ENCODE measurements around the gene ZFAND3. TPM values are rescaled to one million over a fixed set of nuclear protein-coding genes. Genes with fewer than 3 reads are reported as not detected.

Gene ZFAND3
- total and polyA plus RNA-seq, 10 of the 15 experiments (the other 5 are each of a cell fraction or from before 2014, with no cell fraction given): 0.90 to 34.4 (median 16.3) TPM

DNA sequence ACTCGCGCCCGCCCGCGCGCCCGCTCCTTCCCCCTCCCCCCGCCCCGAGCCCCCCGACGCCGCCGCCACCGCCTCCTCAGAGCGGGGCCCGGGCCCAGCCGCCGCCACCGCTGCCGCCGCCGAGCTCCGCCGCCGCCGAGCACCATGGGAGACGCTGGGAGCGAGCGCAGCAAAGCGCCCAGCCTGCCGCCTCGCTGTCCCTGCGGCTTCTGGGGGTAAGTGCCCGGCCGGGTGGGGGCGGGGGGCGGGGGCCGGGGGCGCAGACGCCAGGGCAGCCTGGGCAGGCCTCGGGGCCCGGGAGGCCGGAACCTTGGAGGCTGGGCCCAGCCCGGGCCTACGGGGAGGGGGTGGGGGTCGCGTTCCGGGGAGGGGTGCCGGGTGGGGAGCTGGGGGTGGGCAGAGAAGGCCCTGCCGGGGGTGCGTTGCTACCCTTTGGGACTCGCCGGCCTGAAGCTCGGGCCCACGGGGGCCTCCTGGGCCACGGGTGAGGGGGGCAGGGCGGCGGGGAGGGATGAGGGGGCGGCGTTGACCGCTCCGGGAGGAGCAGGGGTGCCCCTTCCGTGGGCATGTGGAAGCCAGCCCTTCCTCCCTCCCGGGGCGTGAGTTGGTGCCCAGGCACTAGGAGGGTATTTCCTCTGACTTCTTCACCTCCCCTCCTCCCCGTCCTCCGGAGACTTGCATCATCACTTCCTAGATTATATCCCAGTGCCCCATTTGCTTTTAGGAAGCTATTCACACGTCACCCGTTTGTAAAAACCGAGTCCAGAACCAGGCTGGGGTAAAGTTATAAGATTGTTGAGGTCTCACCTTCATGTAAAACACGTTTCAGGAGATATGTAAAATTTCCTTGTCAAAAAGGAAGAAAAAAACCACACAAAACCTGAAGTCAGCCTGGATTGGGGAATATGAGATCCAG is 533 bp downstream of the ZFAND3 start (continued):
- TF ChIP-seq USF2 (IDR thresholded peaks at IDR 0.05; ENCODE audit: borderline replicate concordance, low read depth, low read length): no peak
- TF ChIP-seq NR2C1 (IDR thresholded peaks at IDR 0.05): no peak
- TF ChIP-seq, protein P1, sequence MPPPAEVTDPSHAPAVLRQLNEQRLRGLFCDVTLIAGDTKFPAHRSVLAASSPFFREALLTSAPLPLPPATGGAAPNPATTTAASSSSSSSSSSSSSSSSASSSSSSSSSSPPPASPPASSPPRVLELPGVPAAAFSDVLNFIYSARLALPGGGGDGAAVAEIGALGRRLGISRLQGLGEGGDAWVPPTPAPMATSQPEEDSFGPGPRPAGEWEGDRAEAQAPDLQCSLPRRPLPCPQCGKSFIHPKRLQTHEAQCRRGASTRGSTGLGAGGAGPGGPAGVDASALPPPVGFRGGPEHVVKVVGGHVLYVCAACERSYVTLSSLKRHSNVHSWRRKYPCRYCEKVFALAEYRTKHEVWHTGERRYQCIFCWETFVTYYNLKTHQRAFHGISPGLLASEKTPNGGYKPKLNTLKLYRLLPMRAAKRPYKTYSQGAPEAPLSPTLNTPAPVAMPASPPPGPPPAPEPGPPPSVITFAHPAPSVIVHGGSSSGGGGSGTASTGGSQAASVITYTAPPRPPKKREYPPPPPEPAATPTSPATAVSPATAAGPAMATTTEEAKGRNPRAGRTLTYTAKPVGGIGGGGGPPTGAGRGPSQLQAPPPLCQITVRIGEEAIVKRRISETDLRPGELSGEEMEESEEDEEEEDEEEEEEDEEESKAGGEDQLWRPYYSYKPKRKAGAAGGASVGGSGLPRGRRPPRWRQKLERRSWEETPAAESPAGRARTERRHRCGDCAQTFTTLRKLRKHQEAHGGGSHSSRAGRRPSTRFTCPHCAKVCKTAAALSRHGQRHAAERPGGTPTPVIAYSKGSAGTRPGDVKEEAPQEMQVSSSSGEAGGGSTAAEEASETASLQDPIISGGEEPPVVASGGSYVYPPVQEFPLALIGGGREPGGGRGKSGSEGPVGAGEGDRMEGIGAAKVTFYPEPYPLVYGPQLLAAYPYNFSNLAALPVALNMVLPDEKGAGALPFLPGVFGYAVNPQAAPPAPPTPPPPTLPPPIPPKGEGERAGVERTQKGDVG (CRISPR knock-in tag; IDR thresholded peaks at IDR 0.05): no peak
- no peak for TF ChIP-seq SMC3 (IDR thresholded peaks at IDR 0.05; ENCODE audit: borderline replicate concordance, low read length)
- no peak for TF ChIP-seq MYC (IDR thresholded peaks at IDR 0.05; ENCODE audit: insufficient read depth, insufficient read length, insufficient replicate concordance, low read length, severe bottlenecking)
- TF ChIP-seq POLR2A (IDR thresholded peaks at IDR 0.05; ENCODE audit: low read depth, low read length): 0 out of 2 replicates have a peak, but pooled peaks have one; percentile 20
- TF ChIP-seq RCOR1 (conservative IDR thresholded peaks at IDR 0.05; ENCODE audit: low read depth, low read length): no peak
- TF ChIP-seq ZZZ3 (IDR thresholded peaks at IDR 0.05; ENCODE audit: control insufficient read depth, insufficient read length, low read depth): no peak
- TF ChIP-seq SMARCA5 (IDR thresholded peaks at IDR 0.05): 0 out of 2 replicates have a peak, but pooled peaks have one; percentile 26
- 0 out of 2 replicates have a peak, but pooled peaks have one; percentile 11 for TF ChIP-seq MTA2 (IDR thresholded peaks at IDR 0.05; ENCODE audit: low read depth)
- TF ChIP-seq, protein P2, sequence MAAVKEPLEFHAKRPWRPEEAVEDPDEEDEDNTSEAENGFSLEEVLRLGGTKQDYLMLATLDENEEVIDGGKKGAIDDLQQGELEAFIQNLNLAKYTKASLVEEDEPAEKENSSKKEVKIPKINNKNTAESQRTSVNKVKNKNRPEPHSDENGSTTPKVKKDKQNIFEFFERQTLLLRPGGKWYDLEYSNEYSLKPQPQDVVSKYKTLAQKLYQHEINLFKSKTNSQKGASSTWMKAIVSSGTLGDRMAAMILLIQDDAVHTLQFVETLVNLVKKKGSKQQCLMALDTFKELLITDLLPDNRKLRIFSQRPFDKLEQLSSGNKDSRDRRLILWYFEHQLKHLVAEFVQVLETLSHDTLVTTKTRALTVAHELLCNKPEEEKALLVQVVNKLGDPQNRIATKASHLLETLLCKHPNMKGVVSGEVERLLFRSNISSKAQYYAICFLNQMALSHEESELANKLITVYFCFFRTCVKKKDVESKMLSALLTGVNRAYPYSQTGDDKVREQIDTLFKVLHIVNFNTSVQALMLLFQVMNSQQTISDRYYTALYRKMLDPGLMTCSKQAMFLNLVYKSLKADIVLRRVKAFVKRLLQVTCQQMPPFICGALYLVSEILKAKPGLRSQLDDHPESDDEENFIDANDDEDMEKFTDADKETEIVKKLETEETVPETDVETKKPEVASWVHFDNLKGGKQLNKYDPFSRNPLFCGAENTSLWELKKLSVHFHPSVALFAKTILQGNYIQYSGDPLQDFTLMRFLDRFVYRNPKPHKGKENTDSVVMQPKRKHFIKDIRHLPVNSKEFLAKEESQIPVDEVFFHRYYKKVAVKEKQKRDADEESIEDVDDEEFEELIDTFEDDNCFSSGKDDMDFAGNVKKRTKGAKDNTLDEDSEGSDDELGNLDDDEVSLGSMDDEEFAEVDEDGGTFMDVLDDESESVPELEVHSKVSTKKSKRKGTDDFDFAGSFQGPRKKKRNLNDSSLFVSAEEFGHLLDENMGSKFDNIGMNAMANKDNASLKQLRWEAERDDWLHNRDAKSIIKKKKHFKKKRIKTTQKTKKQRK (IDR thresholded peaks at IDR 0.05; ENCODE audit: low read depth, low read length): no peak
- no peak for TF ChIP-seq POLR2AphosphoS5 (IDR thresholded peaks at IDR 0.05; ENCODE audit: low read length)
- no peak for TF ChIP-seq NR2C2 (IDR thresholded peaks at IDR 0.05; ENCODE audit: borderline replicate concordance, control insufficient read depth, insufficient read length, low read depth)
- no peak for TF ChIP-seq IRF5 (IDR thresholded peaks at IDR 0.05; ENCODE audit: borderline replicate concordance)
- TF ChIP-seq EP300 (IDR thresholded peaks at IDR 0.05; ENCODE audit: borderline replicate concordance in 1 of 2, control insufficient read depth in 1 of 2, low read depth in 2 of 2, low read length in 2 of 2): no peak
- TF ChIP-seq MEF2B (IDR thresholded peaks at IDR 0.05; ENCODE audit: partially characterized antibody, poor library complexity, severe bottlenecking): no peak
- TF ChIP-seq ZNF274 (IDR thresholded peaks at IDR 0.05; ENCODE audit: insufficient read depth, insufficient read length): no peak
